Neuronal stem cell (in vitro differentiated cells): Measurements from ENCODE around the gene GADD45B.

Experiments used
- DNase-seq: peaks from one replicate; pipeline ENCODE4 v3.0.0-alpha.2; 2013; ENCODE audit warnings: low spot score
- H2AFZ ChIP-seq: one replicate; pipeline ENCODE4 v1.6.1; 2013; ENCODE audit warnings: mild to moderate bottlenecking, low read length, inconsistent platforms
- H2AK5ac ChIP-seq: 2 replicates; pipeline ENCODE4 v1.6.1; 2013; ENCODE audit warnings: low read depth, mild to moderate bottlenecking, inconsistent platforms, low read length, moderate library complexity, mixed read lengths
- H2BK120ac ChIP-seq: 2 replicates; pipeline ENCODE4 v1.6.1; 2013; ENCODE audit warnings: low read depth, mild to moderate bottlenecking, inconsistent platforms, low read length, moderate library complexity, mixed read lengths
- H2BK12ac ChIP-seq: one replicate; pipeline ENCODE4 v1.6.1; 2013; ENCODE audit warnings: low read length, inconsistent platforms
- H2BK15ac ChIP-seq: 2 replicates; pipeline ENCODE4 v1.6.1; 2013; ENCODE audit warnings: mild to moderate bottlenecking, low read length, inconsistent platforms, mixed read lengths
- H2BK5ac ChIP-seq: one replicate; pipeline ENCODE4 v1.6.1; 2013; ENCODE audit warnings: inconsistent platforms, mild to moderate bottlenecking, low read length, moderate library complexity
- H3K14ac ChIP-seq: one replicate; pipeline ENCODE4 v1.6.1; 2013; ENCODE audit warnings: low read length, inconsistent platforms
- H3K18ac ChIP-seq: 2 replicates; pipeline ENCODE4 v1.6.1; 2013; ENCODE audit warnings: low read length, inconsistent platforms
- H3K23ac ChIP-seq: 2 replicates; pipeline ENCODE4 v1.6.1; 2013; ENCODE audit warnings: low read depth, mild to moderate bottlenecking, mixed read lengths, low read length, inconsistent platforms; ENCODE audit not compliant: poor library complexity
- H3K27ac ChIP-seq: replicated peaks from 3 replicates; pipeline ENCODE4 v1.5.1; 2013; ENCODE audit warnings: low read length, inconsistent platforms
- H3K27me3 ChIP-seq, 3 experiments: 2 replicates each; pipeline ENCODE4 v1.6.1; 2013; ENCODE audit warnings: low read length in 3 of 3, mild to moderate bottlenecking in 2 of 3, inconsistent platforms in 1 of 3, low read depth in 1 of 3, mixed read lengths in 1 of 3, moderate library complexity in 1 of 3; ENCODE audit not compliant: control insufficient read depth in 3 of 3, insufficient read depth in 3 of 3
- H3K36me3 ChIP-seq, 2 donors: replicated peaks in 1 of 2; 2 replicates each; pipeline ENCODE4 v1.6.1; 2013; ENCODE audit warnings: low read length in 2 of 2; ENCODE audit not compliant: control insufficient read depth in 2 of 2, insufficient read depth in 2 of 2
- H3K4ac ChIP-seq: 2 replicates; pipeline ENCODE4 v1.6.1; 2013; ENCODE audit warnings: inconsistent platforms, mild to moderate bottlenecking, low read length, moderate library complexity
- H3K4me1 ChIP-seq, 2 donors: 1 replicate in 1 of 2; 2 replicates in 1 of 2; pipeline ENCODE4 v1.6.1; 2013; ENCODE audit warnings: low read length in 2 of 2, low read depth in 1 of 2; ENCODE audit not compliant: control insufficient read depth in 2 of 2, insufficient read depth in 1 of 2
- H3K4me2 ChIP-seq: one replicate; pipeline ENCODE4 v1.6.1; 2013; ENCODE audit warnings: mild to moderate bottlenecking, low read length, inconsistent platforms; ENCODE audit not compliant: insufficient read depth, poor library complexity, severe bottlenecking
- H3K4me3 ChIP-seq, 2 donors: 2 replicates each; pipeline ENCODE4 v1.5.1; 2013; ENCODE audit warnings: low read length in 2 of 2, mild to moderate bottlenecking in 2 of 2, inconsistent platforms in 1 of 2, moderate library complexity in 1 of 2
- H3K79me1 ChIP-seq: one replicate; pipeline ENCODE4 v1.6.1; 2013; ENCODE audit warnings: low read depth, mild to moderate bottlenecking, inconsistent platforms, low read length, moderate library complexity
- H3K9ac ChIP-seq: one replicate; pipeline ENCODE4 v1.6.1; 2013; ENCODE audit warnings: mild to moderate bottlenecking, low read depth, low read length, inconsistent platforms; ENCODE audit not compliant: poor library complexity
- H3K9me3 ChIP-seq, 2 donors: replicated peaks in 1 of 2; 2 replicates each; pipeline versions ENCODE3 to v1.6.1; 2013; ENCODE audit warnings: low read length in 2 of 2, mild to moderate bottlenecking in 2 of 2, inconsistent platforms in 1 of 2, low read depth in 1 of 2, mixed read lengths in 1 of 2, moderate library complexity in 1 of 2; ENCODE audit not compliant: control insufficient read depth in 2 of 2, insufficient read depth in 1 of 2
- H4K8ac ChIP-seq: one replicate; pipeline ENCODE4 v1.6.1; 2013; ENCODE audit warnings: low read depth, mild to moderate bottlenecking, inconsistent platforms, low read length, moderate library complexity
- H4K91ac ChIP-seq: one replicate; pipeline ENCODE4 v1.6.1; 2013; ENCODE audit warnings: low read length, low read depth, mild to moderate bottlenecking, inconsistent platforms; ENCODE audit not compliant: poor library complexity
- WGBS, 2 donors: extraction: QIAGEN DNeasy Blood & Tissue Kit; methylation state at CpG; one replicate each; pipeline ENCODE4 v1.1.7; 2013; ENCODE audit warnings: missing lambda C conversion rate in 2 of 2, mixed read lengths in 1 of 2; ENCODE audit not compliant: insufficient read length in 2 of 2, insufficient replicate concordance in 1 of 2; ENCODE audit errors: extremely low coverage in 2 of 2; 5-methylcytosine and 5-hydroxymethylcytosine counted together

The GADD45B gene

DNA sequence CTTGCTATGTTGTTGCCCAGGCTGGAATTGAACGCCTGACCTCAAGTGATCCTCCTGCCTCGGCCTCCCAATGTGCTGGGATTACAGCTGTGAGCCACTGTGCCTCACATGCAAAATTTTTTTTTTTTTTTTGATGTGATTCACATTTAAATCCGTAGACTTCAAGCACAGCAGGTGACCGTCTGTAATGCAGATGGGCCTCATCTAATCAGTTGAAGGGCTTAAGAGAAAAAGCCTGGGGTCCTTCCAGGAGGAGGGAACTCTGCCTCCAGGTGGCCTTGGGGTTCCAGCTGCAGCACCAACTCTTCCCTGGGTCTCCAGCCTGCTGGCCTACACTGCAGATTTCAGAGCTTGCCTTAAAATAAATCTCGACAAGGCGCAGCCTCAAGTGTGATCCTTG, 43.6 kb downstream of the GADD45B start:
- no peak overlapping the region for H3K4me3 ChIP-seq
- H3K36me3 ChIP-seq, result no peaks in the 10 kb centered on the region
- H3K79me1 ChIP-seq, result peaks cover 5% of the 10 kb centered on the region
- no peak overlapping the region for H3K4ac ChIP-seq
- peaks cover 0 to 3% of the 10 kb centered on the region in 2 donors for H3K9me3 ChIP-seq
- H2AFZ ChIP-seq, result no peak overlapping the region
- no peak overlapping the region for H2BK12ac ChIP-seq
- H2BK120ac ChIP-seq, result no peak overlapping the region
- H4K91ac ChIP-seq, result no peak overlapping the region
- no peak overlapping the region for H3K14ac ChIP-seq
- H3K23ac ChIP-seq, result no peak overlapping the region
- DNase-seq, result no peak
- no peak overlapping the region for H3K4me2 ChIP-seq
- WGBS, 2 donors, result no CpG with 5 or more reads among the region's 6 CpGs
- H3K18ac ChIP-seq, result no peak overlapping the region
- peaks cover 0 to 3% (median 0%) of the 10 kb centered on the region in 3 experiments for H3K27me3 ChIP-seq
- no peak overlapping the region for H3K27ac ChIP-seq
- H4K8ac ChIP-seq, result no peak overlapping the region
- H3K4me1 ChIP-seq, result peaks cover 9 to 22% of the 10 kb centered on the region in 2 donors
- H2BK5ac ChIP-seq, result no peak overlapping the region
- no peak overlapping the region for H2AK5ac ChIP-seq
- no peak overlapping the region for H2BK15ac ChIP-seq
- no peak overlapping the region for H3K9ac ChIP-seq

DNA sequence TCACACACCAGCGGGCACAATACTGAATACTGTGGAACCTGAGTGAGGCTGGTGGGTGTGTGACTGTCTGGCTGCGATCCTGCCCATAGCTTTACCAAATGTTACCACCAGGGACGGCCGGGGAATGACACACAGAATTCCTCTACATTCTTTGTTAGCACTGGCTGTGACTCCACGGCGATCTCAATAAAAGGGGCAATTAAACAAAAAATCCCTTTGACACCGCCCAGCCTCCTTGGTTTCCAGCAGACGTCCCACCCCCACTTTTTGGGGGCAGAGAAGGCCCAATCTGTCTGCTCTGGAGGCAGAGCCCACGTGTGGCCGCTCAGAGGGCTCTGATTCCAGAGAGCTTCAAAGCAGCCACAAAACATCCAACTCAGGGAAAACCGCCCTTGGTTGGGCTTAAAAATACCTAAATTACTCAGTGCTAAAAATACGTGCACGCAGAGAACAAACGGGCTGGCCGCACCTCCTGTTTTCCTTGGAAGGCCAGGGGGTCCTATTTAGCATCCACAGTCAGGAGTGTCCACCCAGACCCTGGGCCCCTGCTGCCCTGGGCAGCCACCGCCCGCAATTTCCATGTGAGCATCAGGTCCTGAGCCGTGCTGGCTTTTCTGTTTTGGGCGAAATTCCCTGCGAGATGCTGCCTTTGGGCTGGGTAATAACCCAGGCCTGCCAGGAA, 47.8 kb downstream of the GADD45B start:
- Histone ChIP-seq H3K9me3 (peaks cover 0 to 5% of the 10 kb centered on the region in 2 donors), H3K27me3 (no peaks in the 10 kb centered on the region), H4K91ac (no peak overlapping the region), H3K27ac (peak overlapping the region; percentile 51), H2BK15ac (no peak overlapping the region), H2AK5ac (no peak overlapping the region), H3K79me1 (peaks cover 3% of the 10 kb centered on the region), H3K4me1 (peaks cover 6 to 19% of the 10 kb centered on the region in 2 donors), H4K8ac (no peak overlapping the region), H2BK5ac (no peak overlapping the region), H3K9ac (peak overlapping the region; percentile 37), H3K4me2 (no peak overlapping the region), H2AFZ (peak overlapping the region; percentile 86), H2BK12ac (no peak overlapping the region), H3K36me3 (no peaks in the 10 kb centered on the region), H3K23ac (peak overlapping the region; percentile 56), H2BK120ac (no peak overlapping the region), H3K14ac (peak overlapping the region; percentile 87), H3K18ac (peak overlapping the region; percentile 3), H3K4ac (no peak overlapping the region), H3K4me3 (no peak overlapping the region)
- WGBS, 2 donors, result no CpG with 5 or more reads among the region's 20 CpGs
- no peak for DNase-seq

DNA sequence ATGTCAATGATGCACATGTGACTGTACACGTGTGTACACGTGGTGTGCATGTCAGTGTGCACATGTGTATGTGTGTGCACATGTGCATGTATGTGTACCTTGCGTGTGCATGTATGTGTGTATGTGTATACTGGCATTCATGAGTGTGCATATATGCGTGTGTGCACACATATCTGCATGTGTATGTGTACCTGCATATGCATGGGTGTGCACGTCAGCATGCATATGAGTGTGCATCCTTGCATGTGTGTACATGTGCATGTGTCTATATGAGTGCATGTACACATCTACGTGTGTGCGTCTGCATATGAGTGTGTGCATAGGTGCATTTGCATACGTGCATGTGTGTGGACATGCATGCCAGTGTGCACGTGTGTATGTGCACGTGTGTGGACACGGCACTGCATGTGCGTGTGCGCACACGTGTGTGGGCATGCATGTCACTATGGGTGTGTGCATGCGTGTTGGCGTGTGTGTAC, 48.5 kb downstream of the GADD45B start:
- WGBS, 2 donors, result no CpG with 5 or more reads among the region's 16 CpGs
- peak overlapping the region; percentile 51 for H3K27ac ChIP-seq

More for the DNA sequence above, 48.5 kb downstream of the GADD45B start:
- peaks cover 0 to 5% of the 10 kb centered on the region in 2 donors for H3K9me3 ChIP-seq
- no peak overlapping the region for H3K4me2 ChIP-seq
- peak overlapping the region; percentile 87 for H3K14ac ChIP-seq
- H3K4ac ChIP-seq, result no peak overlapping the region
- no peak overlapping the region for H2AFZ ChIP-seq
- DNase-seq, result no peak
- peaks cover 3% of the 10 kb centered on the region for H3K79me1 ChIP-seq
- peak overlapping the region in 1 of 2 donors; percentile 59 for H3K4me3 ChIP-seq
- H2BK120ac ChIP-seq, result no peak overlapping the region
- no peaks in the 10 kb centered on the region for H3K36me3 ChIP-seq
- H4K91ac ChIP-seq, result no peak overlapping the region
- H3K9ac ChIP-seq, result peak overlapping the region; percentile 82
- peaks cover 6 to 19% of the 10 kb centered on the region in 2 donors for H3K4me1 ChIP-seq
- peak overlapping the region; percentile 19 for H2BK5ac ChIP-seq
- no peak overlapping the region for H2BK15ac ChIP-seq
- peak overlapping the region; percentile 96 for H3K23ac ChIP-seq
- H4K8ac ChIP-seq, result peak overlapping the region; percentile 54
- no peaks in the 10 kb centered on the region for H3K27me3 ChIP-seq
- peak overlapping the region; percentile 2 for H2BK12ac ChIP-seq
- H2AK5ac ChIP-seq, result peak overlapping the region; percentile 12
- H3K18ac ChIP-seq, result peak overlapping the region; percentile 83
